GM18858 (cell line): ENCODE measurements around the gene MMP8.

Experiments used
- ATAC-seq: cut with Tn5 transposase; IDR thresholded peaks from one replicate; pipeline ENCODE4 v1.9.1; 2021; ENCODE audit not compliant: unreplicated experiment

Gene MMP8

DNA sequence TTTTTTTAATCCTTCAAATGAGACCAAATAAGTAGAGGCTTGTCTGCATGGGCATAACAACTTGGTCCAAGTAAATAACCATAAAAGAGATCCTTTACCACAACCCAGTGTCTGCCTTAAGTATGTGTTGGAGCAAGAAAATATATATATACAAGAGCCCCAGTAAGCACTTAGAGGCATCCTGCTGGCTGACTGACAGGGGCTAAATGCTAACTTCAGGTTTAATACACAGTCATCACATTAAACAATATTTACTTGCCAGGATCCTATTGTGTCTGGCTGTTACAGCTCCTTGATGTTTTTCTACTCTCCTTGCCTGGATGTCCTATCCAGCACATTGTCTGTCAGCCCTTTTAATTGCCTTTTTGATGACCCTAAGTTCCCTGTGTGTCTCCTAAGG lies 62.1 kb downstream of the MMP8 start:
- no peak for ATAC-seq
